CD4-positive, alpha-beta T cell (primary cell): ENCODE data around the gene SLC24A4. TPM values are rescaled to one million over a fixed set of nuclear protein-coding genes. Genes with fewer than 3 reads are reported as not detected.

ENCODE experiments used
- ATAC-seq: fragments of 200-7000 bp; cut with Tn5 transposase; one replicate; pipeline ENCODE4 v1.10.0; 2022; ENCODE audit warnings: mild to moderate bottlenecking; ENCODE audit not compliant: poor library complexity
- CTCF ChIA-PET: fragments of 350-600 bp; sonication (Branson Sonifier 250); formaldehyde crosslinking; loops from one replicate; lab custom pipeline; 2021; ENCODE audit warnings: antibody characterized with exemption, inconsistent platforms; lab: Charles Lee
- POLR2A ChIA-PET: fragments of 350-600 bp; sonication (Branson Sonifier 250); formaldehyde crosslinking; loops from one replicate; lab custom pipeline; 2021; ENCODE audit warnings: antibody characterized with exemption, inconsistent platforms; lab: Charles Lee
- DNase-seq, 14 experiments: peaks; one replicate each; pipeline ENCODE4 v3.0.0-alpha.2; 2013 to 2020; ENCODE audit warnings: mixed read lengths in 2 of 14
- H3K27ac ChIP-seq, 2 donors: one replicate each; pipeline versions ENCODE4 v1.5.1 to v1.7.0; 2013; ENCODE audit warnings: low read length in 2 of 2, low read depth in 1 of 2, mild to moderate bottlenecking in 1 of 2
- H3K27me3 ChIP-seq, 2 experiments: 1 replicate in 1 of 2; 2 replicates in 1 of 2; pipeline versions ENCODE4 v1.6.1 to v1.7.0; 2013; ENCODE audit warnings: low read length in 2 of 2, control low read depth in 1 of 2, mild to moderate bottlenecking in 1 of 2, moderate library complexity in 1 of 2; ENCODE audit not compliant: insufficient read depth in 2 of 2, control insufficient read depth in 1 of 2
- H3K36me3 ChIP-seq: one replicate; pipeline ENCODE4 v1.6.1; 2013; ENCODE audit warnings: low read length, control low read depth; ENCODE audit not compliant: insufficient read depth
- H3K4me1 ChIP-seq: one replicate; pipeline ENCODE4 v1.6.1; 2013; ENCODE audit warnings: low read length, control low read depth; ENCODE audit not compliant: insufficient read depth
- H3K4me3 ChIP-seq: one replicate; pipeline ENCODE4 v1.5.1; 2013; ENCODE audit warnings: mild to moderate bottlenecking, low read length, moderate library complexity
- H3K9me3 ChIP-seq, 2 experiments: 1 replicate in 1 of 2; 2 replicates in 1 of 2; pipeline versions ENCODE4 v1.6.1 to v1.7.0; 2013; ENCODE audit warnings: low read length in 2 of 2, mild to moderate bottlenecking in 2 of 2, control low read depth in 1 of 2, moderate library complexity in 1 of 2; ENCODE audit not compliant: control insufficient read depth in 1 of 2, insufficient read depth in 1 of 2
- H3K27ac Mint-ChIP-seq: one replicate; pipeline ENCODE4 v1.8.0; 2020; ENCODE audit warnings: mixed read lengths
- H3K27me3 Mint-ChIP-seq: one replicate; pipeline ENCODE4 v1.8.0; 2021; ENCODE audit warnings: mixed read lengths
- H3K36me3 Mint-ChIP-seq: one replicate; pipeline ENCODE4 v1.8.0; 2021; ENCODE audit warnings: low read depth, mixed read lengths
- H3K4me1 Mint-ChIP-seq: one replicate; pipeline ENCODE4 v1.8.0; 2021; ENCODE audit warnings: low read depth, mixed read lengths
- H3K4me3 Mint-ChIP-seq: one replicate; pipeline ENCODE4 v1.8.0; 2020; ENCODE audit warnings: mild to moderate bottlenecking, mixed read lengths
- H3K9me3 Mint-ChIP-seq: one replicate; pipeline ENCODE4 v1.8.0; 2020; ENCODE audit warnings: mixed read lengths
- CTCF ChIP-seq: fragments of 200-600 bp; IDR thresholded peaks from one replicate; pipeline ENCODE4 v1.8.0; 2022; ENCODE audit warnings: antibody characterized with exemption, mild to moderate bottlenecking
- intact Hi-C, 2 experiments: fragments of 100-400 bp; cut with DNase I in 1 of 2; cut with micrococcal nuclease in 1 of 2; formaldehyde crosslinking; loops; one replicate each; pipeline versions ENCODE4 v1.15.1 to v1.9.0; 2023 to 2025; cut with DNase I, micrococcal nuclease
- total RNA-seq, 174 experiments: library from RNA in 2 of 174; stranded (reverse) in 2 of 174; gene quantifications; one replicate each; pipeline ENCODE4 v1.2.3 and lab custom pipeline; 2021 to 2026

The SLC24A4 gene
- total RNA-seq, 2 experiments from 2014 or later, result 0.11 to 0.19 TPM

- ATAC-seq (no peak), DNase-seq (no peak)
- peaks cover 14% of the 10 kb centered on the region for H3K4me1 Mint-ChIP-seq
- H3K27me3 ChIP-seq, result no peaks in the 10 kb centered on the region
- H3K27ac ChIP-seq, result no peak overlapping the region
- no peaks in the 10 kb centered on the region for H3K36me3 Mint-ChIP-seq
- no peaks in the 10 kb centered on the region for H3K36me3 ChIP-seq
- no peak for TF ChIP-seq CTCF
- CTCF ChIA-PET, result no interaction called here
- H3K9me3 ChIP-seq, result no peaks in the 10 kb centered on the region
- H3K4me3 ChIP-seq, result no peak overlapping the region
- peaks cover 8% of the 10 kb centered on the region for H3K27me3 Mint-ChIP-seq
- intact Hi-C loops, result no loop called here
- H3K4me3 Mint-ChIP-seq, result no peak overlapping the region
- POLR2A ChIA-PET, result no interaction called here
- H3K9me3 Mint-ChIP-seq, result no peaks in the 10 kb centered on the region
- no peak overlapping the region for H3K27ac Mint-ChIP-seq
- peaks cover 8% of the 10 kb centered on the region for H3K4me1 ChIP-seq
Observed at GRCh38 chr14:92276074-92276473, 46.9 kb upstream of the SLC24A4 start.

- ChIA-PET CTCF (no interaction called here), POLR2A (no interaction called here)
- Mint-ChIP-seq H3K27ac (no peak overlapping the region), H3K27me3 (peaks cover 8% of the 10 kb centered on the region), H3K36me3 (no peaks in the 10 kb centered on the region), H3K9me3 (no peaks in the 10 kb centered on the region), H3K4me1 (peaks cover 22% of the 10 kb centered on the region), H3K4me3 (no peak overlapping the region)
- H3K27me3 ChIP-seq, result no peaks in the 10 kb centered on the region
- intact Hi-C loops, result no loop called here
- no peak for ATAC-seq
- peaks cover 11% of the 10 kb centered on the region for H3K4me1 ChIP-seq
- H3K4me3 ChIP-seq, result no peak overlapping the region
- H3K9me3 ChIP-seq, result no peaks in the 10 kb centered on the region
- no peak for TF ChIP-seq CTCF
- no peak for DNase-seq
- no peaks in the 10 kb centered on the region for H3K36me3 ChIP-seq
- H3K27ac ChIP-seq, result no peak overlapping the region
Observed at GRCh38 chr14:92277031-92277430, 45.9 kb upstream of the SLC24A4 start.

- H3K27ac Mint-ChIP-seq, result peak overlapping the region; percentile 24
Observed at GRCh38 chr14:92280554-92281262, 42.3 kb upstream of the SLC24A4 start.

More at GRCh38 chr14:92280554-92281262, 42.3 kb upstream of the SLC24A4 start:
- TF ChIP-seq CTCF, result no peak
- peak overlapping the region in 1 of 2 donors; percentile 7 for H3K27ac ChIP-seq
- H3K27me3 ChIP-seq, result no peaks in the 10 kb centered on the region
- no peaks in the 10 kb centered on the region for H3K9me3 ChIP-seq
- CTCF ChIA-PET, result no interaction called here
- Mint-ChIP-seq H3K4me1 (peaks cover 22% of the 10 kb centered on the region), H3K36me3 (no peaks in the 10 kb centered on the region), H3K9me3 (no peaks in the 10 kb centered on the region), H3K27me3 (peaks cover 2% of the 10 kb centered on the region), H3K4me3 (no peak overlapping the region)
- DNase-seq (peak in 3 of 14 experiments; percentile 5 to 26 (median 14)), ATAC-seq (peak; percentile 29)
- POLR2A ChIA-PET, result no interaction called here
- intact Hi-C loops, result no loop called here
- peaks cover 11% of the 10 kb centered on the region for H3K4me1 ChIP-seq
- H3K4me3 ChIP-seq, result no peak overlapping the region
- no peaks in the 10 kb centered on the region for H3K36me3 ChIP-seq
